Ascending aorta (tissue), 2 donors: ENCODE data around the gene OLAH. TPM values are rescaled to one million over a fixed set of nuclear protein-coding genes. Genes with fewer than 3 reads are reported as not detected.

Source experiments
- DNase-seq, 2 donors: peaks; one replicate each; pipeline ENCODE4 v3.0.0-alpha.2; 2019; ENCODE audit warnings: low spot score in 2 of 2
- H3K27ac ChIP-seq, 2 donors: fragments of 200-600 bp; sonication (generic); one replicate each; pipeline ENCODE4 v1.5.1; 2016 to 2017; ENCODE audit warnings: mild to moderate bottlenecking in 1 of 2
- H3K27me3 ChIP-seq: fragments of 200-600 bp; sonication (generic); one replicate; pipeline ENCODE4 v1.5.1; 2017
- H3K36me3 ChIP-seq, 2 donors: fragments of 200-600 bp; sonication (generic); one replicate each; pipeline ENCODE4 v1.5.1; 2016
- H3K4me1 ChIP-seq, 2 donors: fragments of 200-600 bp; sonication (generic); one replicate each; pipeline ENCODE4 v1.5.1; 2016 to 2017; ENCODE audit warnings: mild to moderate bottlenecking in 1 of 2
- H3K4me3 ChIP-seq, 2 donors: fragments of 200-600 bp; sonication (generic); one replicate each; pipeline ENCODE4 v1.5.1; 2016 to 2017; ENCODE audit warnings: mild to moderate bottlenecking in 1 of 2
- H3K9me3 ChIP-seq, 2 donors: fragments of 200-600 bp; sonication (generic); one replicate each; pipeline ENCODE4 v1.5.1; 2016
- intact Hi-C: fragments of 100-400 bp; cut with DNase I; formaldehyde crosslinking; loops from one replicate; pipeline ENCODE4 v1.15.1; 2023
- total RNA-seq: library from RNA; depleted of rRNA; stranded (reverse); fragments of >200 nt; gene quantifications from one replicate; pipeline ENCODE4 v1.1.0, GENCODE V29; 2016
- TF ChIP-seq, protein P1 (sequence below), 3 experiments: fragments of 200-600 bp in 2 of 3; fragments of 450-650 bp in 1 of 3; sonication (generic) in 2 of 3; IDR thresholded peaks; one replicate each; pipeline ENCODE4 v1.5.1; 2016 to 2019; ENCODE audit warnings: antibody characterized with exemption in 3 of 3, mild to moderate bottlenecking in 1 of 3, moderate library complexity in 1 of 3

OLAH gene
- total RNA-seq, 1 donor from 2014 or later: 3.7 TPM

DNA sequence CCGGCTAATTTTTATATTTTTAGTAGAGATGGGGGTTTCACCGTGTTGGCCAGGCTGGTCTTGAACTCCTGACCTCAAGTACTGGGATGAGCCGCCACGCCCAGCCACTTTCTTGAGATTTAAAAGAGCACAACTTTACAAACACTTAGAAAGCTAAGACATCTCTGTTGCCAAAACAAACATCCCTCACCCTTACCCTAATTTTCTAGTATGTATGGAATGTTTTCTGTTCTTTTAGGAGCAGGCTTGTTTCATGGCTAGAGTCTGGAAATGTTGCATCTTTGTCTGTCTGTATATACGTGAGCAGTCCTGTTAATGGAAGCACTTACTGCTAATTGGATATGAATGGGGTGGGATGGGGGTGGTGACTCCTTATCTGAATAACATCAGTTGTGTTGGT, 2.9 kb downstream of the OLAH start:
- Histone ChIP-seq H3K27ac (peak overlapping the region; percentile 50 to 61), H3K27me3 (no peaks in the 10 kb centered on the region), H3K4me1 (peaks cover 0 to 5% of the 10 kb centered on the region in 2 donors), H3K36me3 (no peaks in the 10 kb centered on the region), H3K4me3 (peak overlapping the region in 1 of 2 donors; percentile 25), H3K9me3 (no peaks in the 10 kb centered on the region)
- TF ChIP-seq, protein P1, sequence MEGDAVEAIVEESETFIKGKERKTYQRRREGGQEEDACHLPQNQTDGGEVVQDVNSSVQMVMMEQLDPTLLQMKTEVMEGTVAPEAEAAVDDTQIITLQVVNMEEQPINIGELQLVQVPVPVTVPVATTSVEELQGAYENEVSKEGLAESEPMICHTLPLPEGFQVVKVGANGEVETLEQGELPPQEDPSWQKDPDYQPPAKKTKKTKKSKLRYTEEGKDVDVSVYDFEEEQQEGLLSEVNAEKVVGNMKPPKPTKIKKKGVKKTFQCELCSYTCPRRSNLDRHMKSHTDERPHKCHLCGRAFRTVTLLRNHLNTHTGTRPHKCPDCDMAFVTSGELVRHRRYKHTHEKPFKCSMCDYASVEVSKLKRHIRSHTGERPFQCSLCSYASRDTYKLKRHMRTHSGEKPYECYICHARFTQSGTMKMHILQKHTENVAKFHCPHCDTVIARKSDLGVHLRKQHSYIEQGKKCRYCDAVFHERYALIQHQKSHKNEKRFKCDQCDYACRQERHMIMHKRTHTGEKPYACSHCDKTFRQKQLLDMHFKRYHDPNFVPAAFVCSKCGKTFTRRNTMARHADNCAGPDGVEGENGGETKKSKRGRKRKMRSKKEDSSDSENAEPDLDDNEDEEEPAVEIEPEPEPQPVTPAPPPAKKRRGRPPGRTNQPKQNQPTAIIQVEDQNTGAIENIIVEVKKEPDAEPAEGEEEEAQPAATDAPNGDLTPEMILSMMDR (IDR thresholded peaks at IDR 0.05): no peak
- DNase-seq: no peak
- intact Hi-C loops: no loop called here

DNA sequence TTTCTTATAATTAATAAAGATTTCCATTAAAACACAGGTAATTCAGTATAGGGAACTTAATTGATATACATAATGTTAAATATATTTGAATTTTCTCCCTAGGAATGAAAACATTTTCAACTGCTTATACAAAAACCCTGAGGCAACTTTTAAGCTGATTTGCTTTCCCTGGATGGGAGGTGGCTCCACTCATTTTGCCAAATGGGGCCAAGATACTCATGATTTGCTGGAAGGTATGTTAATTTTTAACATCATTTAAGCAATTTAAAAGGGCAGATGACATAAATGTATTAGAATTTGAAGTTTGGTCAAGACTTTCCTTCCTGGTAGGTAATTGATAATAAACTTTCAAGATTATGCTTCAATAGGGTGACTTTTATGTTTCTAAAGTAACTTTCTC, 5.8 kb downstream of the OLAH start:
- no peaks in the 10 kb centered on the region for H3K36me3 ChIP-seq
- TF ChIP-seq, protein P1 (IDR thresholded peaks at IDR 0.05): no peak

DNA sequence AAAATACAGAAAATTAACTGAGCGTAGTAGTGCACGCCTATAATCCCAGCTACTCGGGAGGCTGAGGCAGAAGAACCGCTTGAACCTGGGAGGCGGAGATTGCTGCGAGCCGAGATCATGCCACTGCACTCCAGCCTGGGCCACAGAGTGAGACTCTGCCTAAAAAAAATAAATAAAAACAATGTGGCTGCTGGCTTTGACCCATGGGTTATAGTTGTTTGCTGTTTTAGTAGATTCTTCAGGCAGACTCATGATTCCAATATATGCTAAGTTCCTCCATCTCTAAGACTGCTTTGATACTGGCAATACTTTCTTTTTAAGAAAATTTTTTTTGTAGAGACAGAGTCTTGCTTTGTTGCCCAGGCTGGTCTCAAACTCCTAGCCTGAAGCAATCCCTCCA, 8.4 kb downstream of the OLAH start:
- intact Hi-C loops: no loop called here
- Histone ChIP-seq H3K36me3 (no peaks in the 10 kb centered on the region), H3K27me3 (no peaks in the 10 kb centered on the region), H3K9me3 (no peaks in the 10 kb centered on the region), H3K4me3 (no peak overlapping the region), H3K4me1 (no peaks in the 10 kb centered on the region), H3K27ac (no peak overlapping the region)
- TF ChIP-seq, protein P1 (IDR thresholded peaks at IDR 0.05): no peak
- DNase-seq: no peak

More for the DNA sequence above, 5.8 kb downstream of the OLAH start:
- DNase-seq: no peak
- Histone ChIP-seq H3K4me1 (peaks cover 0 to 5% of the 10 kb centered on the region in 2 donors), H3K9me3 (no peaks in the 10 kb centered on the region), H3K27ac (no peak overlapping the region), H3K27me3 (no peaks in the 10 kb centered on the region), H3K4me3 (no peak overlapping the region)
- intact Hi-C loops: no loop called here

DNA sequence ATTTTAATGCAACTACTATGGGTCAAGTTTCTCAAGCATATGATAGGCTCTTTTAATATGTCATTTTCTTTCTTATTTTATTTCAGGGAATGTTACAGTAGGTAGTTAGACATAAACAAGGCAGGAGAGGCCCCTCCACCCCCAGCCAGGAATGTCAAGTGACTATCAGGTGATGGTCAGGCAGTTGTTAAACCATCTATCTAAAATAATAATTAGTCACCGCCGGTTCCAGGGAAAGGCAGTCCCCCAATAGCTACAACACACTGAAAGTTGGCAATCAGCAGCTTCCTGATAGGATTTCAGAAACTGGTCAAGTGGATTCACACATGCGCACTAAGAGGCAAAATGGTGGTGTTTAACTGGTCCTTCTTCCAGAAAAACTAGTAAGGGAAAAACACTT, 9.3 kb downstream of the OLAH start:
- DNase-seq: no peak

DNA sequence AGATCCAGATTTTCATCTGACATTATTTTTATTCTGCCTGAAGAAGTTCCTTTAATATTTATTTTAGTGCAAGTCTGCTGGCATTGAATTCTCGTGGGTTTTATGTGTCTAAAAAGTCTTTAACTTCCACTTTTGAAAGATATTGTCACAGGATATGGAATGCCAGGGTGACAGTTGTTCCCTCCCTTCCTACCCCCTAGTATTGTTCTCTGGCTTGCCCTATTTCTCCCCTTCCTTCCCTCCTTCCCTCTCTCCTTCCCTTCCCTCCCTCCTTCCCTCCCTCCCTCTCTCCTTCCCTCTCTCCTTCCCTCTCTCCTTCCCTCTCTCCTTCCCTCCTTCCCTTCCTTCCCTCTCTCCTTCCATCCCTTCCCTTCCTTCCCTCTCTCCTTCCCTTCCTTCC, 14.9 kb downstream of the OLAH start:
- intact Hi-C loops: no loop called here
- DNase-seq: no peak
- TF ChIP-seq, protein P1 (IDR thresholded peaks at IDR 0.05): no peak

More for the DNA sequence above, 9.3 kb downstream of the OLAH start:
- no peak overlapping the region for H3K4me3 ChIP-seq
- intact Hi-C loops: no loop called here
- H3K4me1 ChIP-seq: no peaks in the 10 kb centered on the region
- no peak overlapping the region for H3K27ac ChIP-seq
- no peaks in the 10 kb centered on the region for H3K36me3 ChIP-seq
- no peaks in the 10 kb centered on the region for H3K9me3 ChIP-seq
- H3K27me3 ChIP-seq: no peaks in the 10 kb centered on the region
- TF ChIP-seq, protein P1 (IDR thresholded peaks at IDR 0.05): no peak

DNA sequence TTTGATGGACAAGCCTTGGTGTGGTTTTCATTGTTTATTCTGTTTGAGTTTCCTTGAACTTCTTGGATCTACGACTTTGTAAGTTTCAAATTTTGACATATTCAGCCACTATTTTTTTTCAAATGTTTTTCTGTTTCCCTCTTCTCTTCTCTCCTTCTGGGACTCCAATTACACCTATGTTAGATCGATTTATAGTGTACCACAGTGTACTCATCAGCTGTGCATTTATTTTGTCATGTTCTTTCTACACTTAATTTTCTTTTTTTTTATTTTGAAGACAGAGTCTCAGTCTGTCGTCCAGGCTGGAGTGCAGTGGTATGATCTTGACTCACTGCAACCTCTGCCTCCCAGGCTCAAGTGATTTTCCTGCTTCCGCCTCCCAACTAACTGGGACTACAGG, 16.2 kb downstream of the OLAH start:
- TF ChIP-seq, protein P1 (IDR thresholded peaks at IDR 0.05): no peak
- DNase-seq: no peak
- no peak overlapping the region for H3K27ac ChIP-seq
- no peaks in the 10 kb centered on the region for H3K36me3 ChIP-seq
- intact Hi-C loops: no loop called here
- no peaks in the 10 kb centered on the region for H3K27me3 ChIP-seq
- H3K4me3 ChIP-seq: no peak overlapping the region
- H3K4me1 ChIP-seq: no peaks in the 10 kb centered on the region
- no peaks in the 10 kb centered on the region for H3K9me3 ChIP-seq

More for the DNA sequence above, 14.9 kb downstream of the OLAH start:
- Histone ChIP-seq H3K4me3 (no peak overlapping the region), H3K4me1 (no peaks in the 10 kb centered on the region), H3K9me3 (no peaks in the 10 kb centered on the region), H3K36me3 (no peaks in the 10 kb centered on the region), H3K27ac (no peak overlapping the region), H3K27me3 (no peaks in the 10 kb centered on the region)
